Inflammatory macrophage (primary cell): ENCODE data around the gene KRI1.

Experiments used
- DNase-seq, 2 donors: peaks; one replicate each; pipeline ENCODE4 v3.0.0-alpha.2; 2020 to 2022
- total RNA-seq, 18 experiments: gene quantifications; one replicate each; lab custom pipeline; 2026; ENCODE audit warnings: mixed read lengths in 6 of 18, inconsistent platforms in 2 of 18; lab: John Stamatoyannopoulos, UW

The KRI1 gene
- 2.0 to 18.7 (median 10.3) reads per million in 18 experiments for total RNA-seq

GRCh38 chr19:10565567-10566407, at the start of gene KRI1:
TSS of gene KRI1 (minus strand) at chr19:10566010. CDS start at chr19:10565999, 11 bp downstream.
- DNase-seq = peak; percentile 99

- no peak for DNase-seq
Measured at GRCh38 chr19:10612499-10613119, 46.8 kb upstream of the KRI1 start.

- DNase-seq = no peak
Measured at GRCh38 chr19:10611907-10612306, 46.1 kb upstream of the KRI1 start.

GRCh38 chr19:10604460-10604980, 38.7 kb upstream of the KRI1 start:
- DNase-seq = peak in 1 of 2 donors; percentile 50

- peak; percentile 94 for DNase-seq
Measured at GRCh38 chr19:10603873-10604459, 38.2 kb upstream of the KRI1 start.

GRCh38 chr19:10603084-10603872, 37.5 kb upstream of the KRI1 start:
- peak in 1 of 2 donors; percentile 21 for DNase-seq

GRCh38 chr19:10602330-10603083, 36.7 kb upstream of the KRI1 start:
- peak; percentile 79 to 85 for DNase-seq

- no peak for DNase-seq
Measured at GRCh38 chr19:10601999-10602329, 36.2 kb upstream of the KRI1 start.

- DNase-seq = no peak
Measured at GRCh38 chr19:10600149-10600548, 34.3 kb upstream of the KRI1 start.

- peak; percentile 65 to 72 for DNase-seq
Measured at GRCh38 chr19:10593820-10594637, 28.2 kb upstream of the KRI1 start.

GRCh38 chr19:10593148-10593547, 27.3 kb upstream of the KRI1 start:
- no peak for DNase-seq

- DNase-seq = no peak
Measured at GRCh38 chr19:10587839-10588150, 22.0 kb upstream of the KRI1 start.

- no peak for DNase-seq
Measured at GRCh38 chr19:10587022-10587838, 21.4 kb upstream of the KRI1 start, which contains the start of gene AP1M2. TSS of gene AP1M2 (minus strand) at chr19:10587312. CDS start at chr19:10587231, 81 bp downstream.

GRCh38 chr19:10586396-10586795, 20.6 kb upstream of the KRI1 start:
- no peak for DNase-seq

- no peak for DNase-seq
Measured at GRCh38 chr19:10583036-10583776, 17.4 kb upstream of the KRI1 start.

- DNase-seq = no peak
Measured at GRCh38 chr19:10582091-10582490, 16.3 kb upstream of the KRI1 start.

- DNase-seq = peak; percentile 96 to 97
Measured at GRCh38 chr19:10580979-10581631, 15.3 kb upstream of the KRI1 start.

GRCh38 chr19:10577951-10578350, 12.1 kb upstream of the KRI1 start:
- no peak for DNase-seq
